GM12874 (cell line): ENCODE data around the gene CAMK2B.

ENCODE experiments used
- CTCF ChIP-seq: IDR thresholded peaks from 2 replicates; pipeline ENCODE4 v1.5.1; 2011; ENCODE audit warnings: low read depth, mild to moderate bottlenecking, control low read depth, low read length, moderate library complexity; ENCODE audit not compliant: insufficient read depth

Gene CAMK2B

GRCh38 chr7:44218418-44219201 lies 106.8 kb downstream of the CAMK2B start:
- no peak for TF ChIP-seq CTCF

- TF ChIP-seq CTCF, result no peak
These were observed 107.5 kb downstream of the CAMK2B start for GRCh38 chr7:44217852-44218402.

GRCh38 chr7:44217223-44217714 lies 108.1 kb downstream of the CAMK2B start:
- no peak for TF ChIP-seq CTCF

GRCh38 chr7:44216521-44217222 lies 108.7 kb downstream of the CAMK2B start:
- TF ChIP-seq CTCF, result no peak

- no peak for TF ChIP-seq CTCF
These were observed 109.4 kb downstream of the CAMK2B start for GRCh38 chr7:44216019-44216418.

GRCh38 chr7:44215531-44215930 lies 109.9 kb downstream of the CAMK2B start:
- TF ChIP-seq CTCF, result no peak

GRCh38 chr7:44213877-44214388 lies 111.5 kb downstream of the CAMK2B start:
- no peak for TF ChIP-seq CTCF
